ENCODE results near the gene TMPRSS11E. TPM values are rescaled to one million over a fixed set of nuclear protein-coding genes. Genes with fewer than 3 reads are reported as not detected.

TMPRSS11E gene
- total RNA-seq, 1 donor from 2014 or later, result 0.41 TPM

- Histone ChIP-seq H3K4me2 (ENCODE audit: low read length) (no peak overlapping the region), H3K4me1 (ENCODE audit: insufficient read depth, low read length) (no peaks in the 10 kb centered on the region), H3K9me3 (ENCODE audit: insufficient read depth, low read depth, low read length) (no peaks in the 10 kb centered on the region), H4K20me1 (ENCODE audit: insufficient read depth, low read length) (no peaks in the 10 kb centered on the region), H3K27ac (ENCODE audit: low read depth, low read length) (no peak overlapping the region), H3K27me3 (ENCODE audit: insufficient read depth, low read length) (no peaks in the 10 kb centered on the region), H2AFZ (ENCODE audit: low read depth, low read length) (no peak overlapping the region), H3K36me3 (ENCODE audit: insufficient read depth, low read length) (no peaks in the 10 kb centered on the region), H3K4me3 (ENCODE audit: insufficient read depth, low read depth, low read length) (no peak overlapping the region), H3K79me2 (ENCODE audit: insufficient read depth, low read length) (no peaks in the 10 kb centered on the region), H3K9ac (ENCODE audit: low read length) (no peak overlapping the region)
- Mint-ChIP-seq H3K27me3 (ENCODE audit: low read depth, unreplicated experiment) (no peaks in the 10 kb centered on the region), H3K36me3 (ENCODE audit: low read depth, unreplicated experiment) (no peaks in the 10 kb centered on the region), H3K4me3 (ENCODE audit: unreplicated experiment) (no peak overlapping the region), H3K9me3 (ENCODE audit: unreplicated experiment) (no peaks in the 10 kb centered on the region), H3K27ac (ENCODE audit: unreplicated experiment) (no peak overlapping the region), H3K4me1 (ENCODE audit: low read depth, unreplicated experiment) (no peaks in the 10 kb centered on the region)
- TF ChIP-seq EZH2 (IDR thresholded peaks at IDR 0.05; ENCODE audit: insufficient read depth, low read length), result no peak
- TF ChIP-seq, protein P1, sequence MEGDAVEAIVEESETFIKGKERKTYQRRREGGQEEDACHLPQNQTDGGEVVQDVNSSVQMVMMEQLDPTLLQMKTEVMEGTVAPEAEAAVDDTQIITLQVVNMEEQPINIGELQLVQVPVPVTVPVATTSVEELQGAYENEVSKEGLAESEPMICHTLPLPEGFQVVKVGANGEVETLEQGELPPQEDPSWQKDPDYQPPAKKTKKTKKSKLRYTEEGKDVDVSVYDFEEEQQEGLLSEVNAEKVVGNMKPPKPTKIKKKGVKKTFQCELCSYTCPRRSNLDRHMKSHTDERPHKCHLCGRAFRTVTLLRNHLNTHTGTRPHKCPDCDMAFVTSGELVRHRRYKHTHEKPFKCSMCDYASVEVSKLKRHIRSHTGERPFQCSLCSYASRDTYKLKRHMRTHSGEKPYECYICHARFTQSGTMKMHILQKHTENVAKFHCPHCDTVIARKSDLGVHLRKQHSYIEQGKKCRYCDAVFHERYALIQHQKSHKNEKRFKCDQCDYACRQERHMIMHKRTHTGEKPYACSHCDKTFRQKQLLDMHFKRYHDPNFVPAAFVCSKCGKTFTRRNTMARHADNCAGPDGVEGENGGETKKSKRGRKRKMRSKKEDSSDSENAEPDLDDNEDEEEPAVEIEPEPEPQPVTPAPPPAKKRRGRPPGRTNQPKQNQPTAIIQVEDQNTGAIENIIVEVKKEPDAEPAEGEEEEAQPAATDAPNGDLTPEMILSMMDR (IDR thresholded peaks at IDR 0.05; ENCODE audit: insufficient read depth, low read depth, low read length), result no peak
- FAIRE-seq (no peak), DNase-seq (ENCODE audit: low read depth) (no peak)
Measured at GRCh38 chr4:68432320-68432719, 14.9 kb upstream of the TMPRSS11E start.

DNA sequence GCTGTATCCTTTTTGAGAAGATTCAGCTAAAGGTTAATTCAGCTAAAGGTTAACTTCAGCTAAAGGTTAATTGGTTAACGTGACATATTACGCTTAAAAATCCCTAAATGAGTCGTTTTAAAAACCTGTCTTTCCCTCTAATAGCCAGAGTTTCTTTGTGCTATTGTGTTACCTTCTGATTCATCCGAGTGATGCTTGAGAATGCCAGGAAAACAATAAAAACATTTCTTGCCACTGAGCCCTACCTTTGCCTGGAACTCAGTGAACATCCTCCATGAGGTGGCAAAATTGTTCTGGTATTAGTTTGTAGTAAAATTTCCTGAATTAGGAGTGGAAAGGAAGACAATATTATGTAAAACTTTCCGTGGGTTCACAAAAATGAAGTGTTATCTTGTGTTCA lies 13.7 kb upstream of the TMPRSS11E start:
- TF ChIP-seq EZH2 (IDR thresholded peaks at IDR 0.05; ENCODE audit: insufficient read depth, low read length), result no peak
- TF ChIP-seq, protein P1 (IDR thresholded peaks at IDR 0.05; ENCODE audit: insufficient read depth, low read depth, low read length), result no peak
- H3K9ac ChIP-seq (ENCODE audit: low read length), result no peak overlapping the region

GRCh38 chr4:68434277-68434676 lies 13.0 kb upstream of the TMPRSS11E start:
- H3K4me3 Mint-ChIP-seq (ENCODE audit: unreplicated experiment), result no peak overlapping the region
- no peak for DNase-seq (ENCODE audit: low read depth)
- H3K27me3 Mint-ChIP-seq (ENCODE audit: low read depth, unreplicated experiment), result no peaks in the 10 kb centered on the region
- Histone ChIP-seq H3K4me3 (ENCODE audit: insufficient read depth, low read depth, low read length) (no peak overlapping the region), H3K36me3 (ENCODE audit: insufficient read depth, low read length) (no peaks in the 10 kb centered on the region), H3K79me2 (ENCODE audit: insufficient read depth, low read length) (no peaks in the 10 kb centered on the region), H3K27me3 (ENCODE audit: insufficient read depth, low read length) (no peaks in the 10 kb centered on the region), H3K9me3 (ENCODE audit: insufficient read depth, low read depth, low read length) (no peaks in the 10 kb centered on the region), H3K4me2 (ENCODE audit: low read length) (no peak overlapping the region), H3K4me1 (ENCODE audit: insufficient read depth, low read length) (no peaks in the 10 kb centered on the region), H2AFZ (ENCODE audit: low read depth, low read length) (no peak overlapping the region), H3K9ac (ENCODE audit: low read length) (no peak overlapping the region), H3K27ac (ENCODE audit: low read depth, low read length) (no peak overlapping the region), H4K20me1 (ENCODE audit: insufficient read depth, low read length) (no peaks in the 10 kb centered on the region)
- TF ChIP-seq, protein P1 (IDR thresholded peaks at IDR 0.05; ENCODE audit: insufficient read depth, low read depth, low read length), result no peak
- TF ChIP-seq EZH2 (IDR thresholded peaks at IDR 0.05; ENCODE audit: insufficient read depth, low read length), result no peak
- no peak overlapping the region for H3K27ac Mint-ChIP-seq (ENCODE audit: unreplicated experiment)
- peaks cover 2% of the 10 kb centered on the region for H3K9me3 Mint-ChIP-seq (ENCODE audit: unreplicated experiment)
- H3K36me3 Mint-ChIP-seq (ENCODE audit: low read depth, unreplicated experiment), result no peaks in the 10 kb centered on the region
- FAIRE-seq, result no peak
- H3K4me1 Mint-ChIP-seq (ENCODE audit: low read depth, unreplicated experiment), result no peaks in the 10 kb centered on the region

More for the DNA sequence above, 13.7 kb upstream of the TMPRSS11E start:
- no peaks in the 10 kb centered on the region for H3K4me1 Mint-ChIP-seq (ENCODE audit: low read depth, unreplicated experiment)
- Histone ChIP-seq H2AFZ (ENCODE audit: low read depth, low read length) (no peak overlapping the region), H3K27me3 (ENCODE audit: insufficient read depth, low read length) (no peaks in the 10 kb centered on the region), H3K79me2 (ENCODE audit: insufficient read depth, low read length) (no peaks in the 10 kb centered on the region), H3K4me1 (ENCODE audit: insufficient read depth, low read length) (no peaks in the 10 kb centered on the region), H3K4me2 (ENCODE audit: low read length) (no peak overlapping the region), H3K36me3 (ENCODE audit: insufficient read depth, low read length) (no peaks in the 10 kb centered on the region), H4K20me1 (ENCODE audit: insufficient read depth, low read length) (no peaks in the 10 kb centered on the region), H3K9me3 (ENCODE audit: insufficient read depth, low read depth, low read length) (no peaks in the 10 kb centered on the region), H3K27ac (ENCODE audit: low read depth, low read length) (no peak overlapping the region), H3K4me3 (ENCODE audit: insufficient read depth, low read depth, low read length) (no peak overlapping the region)
- no peaks in the 10 kb centered on the region for H3K36me3 Mint-ChIP-seq (ENCODE audit: low read depth, unreplicated experiment)
- H3K27me3 Mint-ChIP-seq (ENCODE audit: low read depth, unreplicated experiment), result no peaks in the 10 kb centered on the region
- no peak for FAIRE-seq
- DNase-seq (ENCODE audit: low read depth), result no peak
- no peak overlapping the region for H3K27ac Mint-ChIP-seq (ENCODE audit: unreplicated experiment)
- no peak overlapping the region for H3K4me3 Mint-ChIP-seq (ENCODE audit: unreplicated experiment)
- H3K9me3 Mint-ChIP-seq (ENCODE audit: unreplicated experiment), result peaks cover 2% of the 10 kb centered on the region

All from astrocyte (in vitro differentiated cells and primary cell).